IMR-90 (cell line): ENCODE data around the gene NRL.

Experiments used
- BHLHE40 ChIP-seq: fragments of 150-350 bp; IDR thresholded peaks from 2 replicates; pipeline ENCODE4 v1.6.1; 2016; ENCODE audit warnings: mild to moderate bottlenecking, low read depth, low read length
- CEBPB ChIP-seq: IDR thresholded peaks from 2 replicates; pipeline ENCODE4 v1.6.1; 2012; ENCODE audit warnings: low read depth, low read length, improper control_type of control experiment
- CTCF ChIP-seq: conservative IDR thresholded peaks from 2 replicates; pipeline ENCODE4 v1.5.1; 2012; ENCODE audit warnings: mild to moderate bottlenecking, low read depth, low read length, improper control_type of control experiment
- MAFK ChIP-seq: IDR thresholded peaks from 2 replicates; pipeline ENCODE4 v1.6.1; 2012; ENCODE audit warnings: low read depth, low read length, improper control_type of control experiment
- POLR2A ChIP-seq: IDR thresholded peaks from 2 replicates; pipeline ENCODE4 v1.6.1; 2012; ENCODE audit warnings: mild to moderate bottlenecking, low read depth, low read length
- RCOR1 ChIP-seq: IDR thresholded peaks from 2 replicates; pipeline ENCODE4 v1.6.1; 2012; ENCODE audit warnings: mild to moderate bottlenecking, low read length, improper control_type of control experiment; ENCODE audit not compliant: insufficient replicate concordance
- SMC3 ChIP-seq: fragments of 150-350 bp; IDR thresholded peaks from 2 replicates; pipeline ENCODE4 v1.6.1; 2016; ENCODE audit warnings: low read depth, mild to moderate bottlenecking, antibody characterized with exemption, low read length, moderate library complexity

- TF ChIP-seq CTCF (no peak), SMC3 (no peak), POLR2A (peak; percentile 30; the same call in 1 of the 2 replicates), BHLHE40 (peak; percentile 73), MAFK (0 out of 2 replicates have a peak, but pooled peaks have one; percentile 25), CEBPB (peak; percentile 81), RCOR1 (no peak)
Measured at GRCh38 chr14:24114532-24115421, at the start of gene NRL, which contains the start of gene DCAF11.
